ENCODE results near the gene GNB1L. TPM values are rescaled to one million over a fixed set of nuclear protein-coding genes. Genes with fewer than 3 reads are reported as not detected.

Gene GNB1L
- total and polyA plus RNA-seq, 2 of the 13 experiments (the other 11 are each of a cell fraction or from before 2014, with no cell fraction given), result 2.5 to 7.4 TPM

DNA sequence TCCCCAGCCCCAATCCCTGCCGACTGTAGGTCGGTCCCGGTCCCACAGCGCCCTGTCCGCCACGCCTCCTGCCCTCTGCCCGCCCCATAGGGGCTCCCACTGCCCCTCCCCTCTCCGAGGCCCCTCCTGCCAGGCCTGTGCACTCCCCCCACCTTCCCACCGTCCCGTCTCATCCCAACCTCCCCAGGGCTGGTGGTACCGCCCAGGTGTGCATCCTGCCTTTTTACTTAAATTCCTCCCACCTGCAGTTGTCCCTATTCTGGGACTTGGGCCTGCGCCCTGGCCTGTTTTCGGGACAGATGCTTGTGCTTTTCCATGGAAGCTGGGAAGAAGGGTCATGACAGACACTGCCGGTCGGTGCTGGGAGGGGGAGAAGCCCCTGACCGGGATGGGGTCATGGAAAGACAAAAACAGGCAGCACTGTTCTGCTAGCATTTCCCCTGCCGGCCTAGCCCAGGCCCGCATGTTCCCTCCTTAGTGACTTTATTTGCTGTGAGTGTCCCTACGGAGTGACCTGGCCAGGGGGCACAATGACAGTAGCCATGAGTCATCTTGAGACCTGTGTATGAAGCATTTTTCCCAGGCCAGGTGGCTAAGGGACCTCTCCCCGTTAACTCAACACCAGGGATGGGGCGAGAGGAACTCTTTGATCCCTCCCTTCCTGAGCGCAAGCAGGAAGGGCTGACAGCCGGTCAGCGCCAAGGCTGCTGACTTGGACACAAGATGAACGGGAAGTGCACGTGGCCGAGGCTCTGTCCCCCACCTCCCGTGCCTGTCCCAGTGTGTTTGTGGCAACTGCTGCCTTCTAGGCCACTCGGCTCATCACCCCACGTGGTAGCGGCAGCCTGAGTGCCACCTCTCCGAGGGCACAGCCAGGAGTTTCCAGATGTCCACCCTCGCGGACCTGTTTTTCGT is 87.0 kb downstream of the GNB1L start:
- no TSS peak for BruUV-seq (replicated peaks)
- no peak for FAIRE-seq
- Histone ChIP-seq H3K79me2 (ENCODE audit: insufficient read depth, low read length) (no peaks in the 10 kb centered on the region), H3K27me3 (ENCODE audit: control insufficient read depth in 1 of 2, insufficient read depth in 2 of 2, low read length in 2 of 2) (peaks cover 23 to 93% of the 10 kb centered on the region in 2 experiments), H3K4me3 (replicated peaks in 1 of 3; ENCODE audit: insufficient read depth in 1 of 3, low read depth in 2 of 3, low read length in 3 of 3) (no peak overlapping the region; a peak in 1 of 6 replicates), H3K4me1 (ENCODE audit: insufficient read depth, low read length) (peaks cover 22% of the 10 kb centered on the region), H3K27ac (ENCODE audit: extremely low read length, insufficient read depth, low read length) (no peak overlapping the region), H2AFZ (ENCODE audit: low read length) (no peak overlapping the region), H3K9me3 (ENCODE audit: low read length) (no peaks in the 10 kb centered on the region), H3K36me3 (replicated peaks in 1 of 2; ENCODE audit: control insufficient read depth in 1 of 2, insufficient read depth in 2 of 2, low read length in 2 of 2) (no peaks in the 10 kb centered on the region), H4K20me1 (ENCODE audit: insufficient read depth, low read length) (peaks cover 4% of the 10 kb centered on the region; the same call in 1 of the 2 replicates), H3K4me2 (ENCODE audit: low read depth, low read length) (peak overlapping the region; percentile 20; the same call in 1 of the 2 replicates), H3K9ac (ENCODE audit: insufficient read depth, low read depth, low read length) (no peak overlapping the region)
- intact Hi-C loops (cut with micrococcal nuclease; ENCODE audit: unreplicated experiment) (no loop called here), in situ Hi-C loops (cut with HindIII; ENCODE audit: extremely low pct_ligation_motif_present, low pct_unique_long_range_greater_than_20kb) (no loop called here)
- ATAC-seq, result peak; percentile 36
- POLR2A ChIA-PET, result no interaction called here
- DNase-seq (ENCODE audit: low spot score), result peak; percentile 47
- CTCF ChIA-PET (ENCODE audit: low intra/inter-chr PET ratio, low total read pairs), result no interaction called here
- WGBS (ENCODE audit: low lambda C conversion rate), result 25% methylated on average over 17 of the region's 35 CpGs
- TF ChIP-seq ZNF282 (IDR thresholded peaks at IDR 0.05; ENCODE audit: partially characterized antibody), result no peak
- TF ChIP-seq MAFF (IDR thresholded peaks at IDR 0.05; ENCODE audit: low read depth, low read length), result 0 out of 2 replicates have a peak, but pooled peaks have one; percentile 0
- TF ChIP-seq, protein P1, sequence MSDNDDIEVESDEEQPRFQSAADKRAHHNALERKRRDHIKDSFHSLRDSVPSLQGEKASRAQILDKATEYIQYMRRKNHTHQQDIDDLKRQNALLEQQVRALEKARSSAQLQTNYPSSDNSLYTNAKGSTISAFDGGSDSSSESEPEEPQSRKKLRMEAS (IDR thresholded peaks at IDR 0.05), result 0 out of 2 replicates have a peak, but pooled peaks have one; percentile 29
- TF ChIP-seq, protein P2, sequence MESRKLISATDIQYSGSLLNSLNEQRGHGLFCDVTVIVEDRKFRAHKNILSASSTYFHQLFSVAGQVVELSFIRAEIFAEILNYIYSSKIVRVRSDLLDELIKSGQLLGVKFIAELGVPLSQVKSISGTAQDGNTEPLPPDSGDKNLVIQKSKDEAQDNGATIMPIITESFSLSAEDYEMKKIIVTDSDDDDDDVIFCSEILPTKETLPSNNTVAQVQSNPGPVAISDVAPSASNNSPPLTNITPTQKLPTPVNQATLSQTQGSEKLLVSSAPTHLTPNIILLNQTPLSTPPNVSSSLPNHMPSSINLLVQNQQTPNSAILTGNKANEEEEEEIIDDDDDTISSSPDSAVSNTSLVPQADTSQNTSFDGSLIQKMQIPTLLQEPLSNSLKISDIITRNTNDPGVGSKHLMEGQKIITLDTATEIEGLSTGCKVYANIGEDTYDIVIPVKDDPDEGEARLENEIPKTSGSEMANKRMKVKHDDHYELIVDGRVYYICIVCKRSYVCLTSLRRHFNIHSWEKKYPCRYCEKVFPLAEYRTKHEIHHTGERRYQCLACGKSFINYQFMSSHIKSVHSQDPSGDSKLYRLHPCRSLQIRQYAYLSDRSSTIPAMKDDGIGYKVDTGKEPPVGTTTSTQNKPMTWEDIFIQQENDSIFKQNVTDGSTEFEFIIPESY (CRISPR knock-in tag; IDR thresholded peaks at IDR 0.05), result peak; percentile 52; the same call in 1 of the 2 replicates
- TF ChIP-seq, protein P3, sequence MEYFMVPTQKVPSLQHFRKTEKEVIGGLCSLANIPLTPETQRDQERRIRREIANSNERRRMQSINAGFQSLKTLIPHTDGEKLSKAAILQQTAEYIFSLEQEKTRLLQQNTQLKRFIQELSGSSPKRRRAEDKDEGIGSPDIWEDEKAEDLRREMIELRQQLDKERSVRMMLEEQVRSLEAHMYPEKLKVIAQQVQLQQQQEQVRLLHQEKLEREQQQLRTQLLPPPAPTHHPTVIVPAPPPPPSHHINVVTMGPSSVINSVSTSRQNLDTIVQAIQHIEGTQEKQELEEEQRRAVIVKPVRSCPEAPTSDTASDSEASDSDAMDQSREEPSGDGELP (IDR thresholded peaks at IDR 0.05; ENCODE audit: borderline replicate concordance, low read depth), result peak; percentile 18; the same call in 1 of the 2 replicates
- TF ChIP-seq ETV5 (CRISPR knock-in tag; IDR thresholded peaks at IDR 0.05; ENCODE audit: borderline replicate concordance), result 0 out of 2 replicates have a peak, but pooled peaks have one; percentile 12
- TF ChIP-seq SIX4 (CRISPR knock-in tag; IDR thresholded peaks at IDR 0.05), result no peak
- TF ChIP-seq, protein P4, sequence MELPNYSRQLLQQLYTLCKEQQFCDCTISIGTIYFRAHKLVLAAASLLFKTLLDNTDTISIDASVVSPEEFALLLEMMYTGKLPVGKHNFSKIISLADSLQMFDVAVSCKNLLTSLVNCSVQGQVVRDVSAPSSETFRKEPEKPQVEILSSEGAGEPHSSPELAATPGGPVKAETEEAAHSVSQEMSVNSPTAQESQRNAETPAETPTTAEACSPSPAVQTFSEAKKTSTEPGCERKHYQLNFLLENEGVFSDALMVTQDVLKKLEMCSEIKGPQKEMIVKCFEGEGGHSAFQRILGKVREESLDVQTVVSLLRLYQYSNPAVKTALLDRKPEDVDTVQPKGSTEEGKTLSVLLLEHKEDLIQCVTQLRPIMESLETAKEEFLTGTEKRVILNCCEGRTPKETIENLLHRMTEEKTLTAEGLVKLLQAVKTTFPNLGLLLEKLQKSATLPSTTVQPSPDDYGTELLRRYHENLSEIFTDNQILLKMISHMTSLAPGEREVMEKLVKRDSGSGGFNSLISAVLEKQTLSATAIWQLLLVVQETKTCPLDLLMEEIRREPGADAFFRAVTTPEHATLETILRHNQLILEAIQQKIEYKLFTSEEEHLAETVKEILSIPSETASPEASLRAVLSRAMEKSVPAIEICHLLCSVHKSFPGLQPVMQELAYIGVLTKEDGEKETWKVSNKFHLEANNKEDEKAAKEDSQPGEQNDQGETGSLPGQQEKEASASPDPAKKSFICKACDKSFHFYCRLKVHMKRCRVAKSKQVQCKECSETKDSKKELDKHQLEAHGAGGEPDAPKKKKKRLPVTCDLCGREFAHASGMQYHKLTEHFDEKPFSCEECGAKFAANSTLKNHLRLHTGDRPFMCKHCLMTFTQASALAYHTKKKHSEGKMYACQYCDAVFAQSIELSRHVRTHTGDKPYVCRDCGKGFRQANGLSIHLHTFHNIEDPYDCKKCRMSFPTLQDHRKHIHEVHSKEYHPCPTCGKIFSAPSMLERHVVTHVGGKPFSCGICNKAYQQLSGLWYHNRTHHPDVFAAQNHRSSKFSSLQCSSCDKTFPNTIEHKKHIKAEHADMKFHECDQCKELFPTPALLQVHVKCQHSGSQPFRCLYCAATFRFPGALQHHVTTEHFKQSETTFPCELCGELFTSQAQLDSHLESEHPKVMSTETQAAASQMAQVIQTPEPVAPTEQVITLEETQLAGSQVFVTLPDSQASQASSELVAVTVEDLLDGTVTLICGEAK (IDR thresholded peaks at IDR 0.05), result no peak
- TF ChIP-seq, protein P4 (CRISPR knock-in tag; IDR thresholded peaks at IDR 0.05), result no peak
- TF ChIP-seq FOSL2 (CRISPR knock-in tag; IDR thresholded peaks at IDR 0.05), result peak; percentile 84

Measured in HepG2 (cell line).